Fibroblast of the aortic adventitia (primary cell): ENCODE data around the gene IL27RA. TPM values are rescaled to one million over a fixed set of nuclear protein-coding genes. Genes with fewer than 3 reads are reported as not detected.

Experiments used
- DNase-seq: peaks from one replicate; pipeline ENCODE4 v3.0.0-alpha.2; 2010; ENCODE audit warnings: low read depth
- H3K4me3 ChIP-seq: 2 replicates; pipeline ENCODE4 v1.5.1; 2011; ENCODE audit warnings: low read depth, mild to moderate bottlenecking, control low read depth, low read length, moderate library complexity
- total RNA-seq: library from RNA; depleted of rRNA; stranded (reverse); fragments of >200 nt; gene quantifications from 2 replicates; pipeline ENCODE4 v1.2.3, GENCODE V29; 2012; ENCODE audit warnings: low replicate concordance
- TF ChIP-seq, protein P1 (sequence below): IDR thresholded peaks from 2 replicates; pipeline ENCODE4 v1.5.1; 2011; ENCODE audit warnings: mild to moderate bottlenecking, low read length, control low read depth, inconsistent platforms; ENCODE audit not compliant: insufficient read depth

Gene IL27RA
- total RNA-seq, 1 donor: 0.63 TPM

- TF ChIP-seq, protein P1, sequence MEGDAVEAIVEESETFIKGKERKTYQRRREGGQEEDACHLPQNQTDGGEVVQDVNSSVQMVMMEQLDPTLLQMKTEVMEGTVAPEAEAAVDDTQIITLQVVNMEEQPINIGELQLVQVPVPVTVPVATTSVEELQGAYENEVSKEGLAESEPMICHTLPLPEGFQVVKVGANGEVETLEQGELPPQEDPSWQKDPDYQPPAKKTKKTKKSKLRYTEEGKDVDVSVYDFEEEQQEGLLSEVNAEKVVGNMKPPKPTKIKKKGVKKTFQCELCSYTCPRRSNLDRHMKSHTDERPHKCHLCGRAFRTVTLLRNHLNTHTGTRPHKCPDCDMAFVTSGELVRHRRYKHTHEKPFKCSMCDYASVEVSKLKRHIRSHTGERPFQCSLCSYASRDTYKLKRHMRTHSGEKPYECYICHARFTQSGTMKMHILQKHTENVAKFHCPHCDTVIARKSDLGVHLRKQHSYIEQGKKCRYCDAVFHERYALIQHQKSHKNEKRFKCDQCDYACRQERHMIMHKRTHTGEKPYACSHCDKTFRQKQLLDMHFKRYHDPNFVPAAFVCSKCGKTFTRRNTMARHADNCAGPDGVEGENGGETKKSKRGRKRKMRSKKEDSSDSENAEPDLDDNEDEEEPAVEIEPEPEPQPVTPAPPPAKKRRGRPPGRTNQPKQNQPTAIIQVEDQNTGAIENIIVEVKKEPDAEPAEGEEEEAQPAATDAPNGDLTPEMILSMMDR: no peak
These were observed 30.4 kb downstream of the IL27RA start, which contains the start of gene PALM3 for GRCh38 chr19:14061751-14062557. PALM3 (minus strand) TSS chr19:14062076; CDS start chr19:14061980, 96 bp downstream.

DNA sequence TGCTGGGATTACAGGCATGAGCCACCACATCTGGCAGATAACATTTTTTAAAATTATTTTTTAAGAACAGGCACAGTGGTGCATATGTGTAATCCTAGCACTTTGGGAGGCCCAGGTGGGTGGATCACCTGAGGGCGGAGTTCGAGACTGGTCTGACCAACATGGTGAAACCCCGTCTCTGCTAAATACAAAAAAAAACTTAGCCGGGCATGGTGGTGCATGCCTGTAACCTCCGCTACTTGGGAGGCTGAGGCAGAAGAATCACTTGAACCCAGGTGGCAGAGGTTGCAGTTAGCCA, 30.9 kb downstream of the IL27RA start:
- TF ChIP-seq, protein P1: no peak
- DNase-seq: no peak
- no peak overlapping the region for H3K4me3 ChIP-seq

More at GRCh38 chr19:14061751-14062557, 30.4 kb downstream of the IL27RA start, which contains the start of gene PALM3:
- no peak within 1 kb of the TSS for H3K4me3 ChIP-seq
- no peak for DNase-seq

DNA sequence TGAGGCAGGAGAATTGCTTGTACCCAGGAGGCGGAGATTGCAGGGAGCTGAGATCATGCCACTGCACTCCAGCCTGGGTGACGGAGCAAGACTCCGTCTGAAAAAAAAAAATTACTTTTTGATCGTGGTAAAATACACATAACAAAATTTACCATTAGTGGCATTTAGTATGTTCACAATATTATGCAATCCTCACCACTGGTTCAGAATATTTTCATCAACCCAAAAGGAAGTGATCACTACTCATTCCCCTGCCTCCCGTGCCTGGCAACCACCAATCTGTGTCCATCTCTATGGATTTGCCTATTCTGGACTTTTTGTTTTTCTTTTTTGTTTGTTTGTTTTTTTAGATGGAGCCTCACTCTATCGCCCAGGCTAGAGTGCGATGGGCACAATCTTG, 31.5 kb downstream of the IL27RA start:
- H3K4me3 ChIP-seq: no peak overlapping the region
- TF ChIP-seq, protein P1: no peak
- DNase-seq: no peak

- no peak for DNase-seq
- TF ChIP-seq, protein P1: no peak
These were observed 34.6 kb downstream of the IL27RA start for GRCh38 chr19:14066134-14066533.

GRCh38 chr19:14070268-14071050, 38.9 kb downstream of the IL27RA start:
- H3K4me3 ChIP-seq: no peak overlapping the region
- DNase-seq: no peak
- TF ChIP-seq, protein P1: no peak

More at GRCh38 chr19:14066134-14066533, 34.6 kb downstream of the IL27RA start:
- no peak overlapping the region for H3K4me3 ChIP-seq

- H3K4me3 ChIP-seq: peak within 1 kb of the TSS; percentile 80
- TF ChIP-seq, protein P1: peak; percentile 18
- peak; percentile 22 for DNase-seq
These were observed 41.1 kb downstream of the IL27RA start, which contains the start of gene MISP3 for GRCh38 chr19:14072535-14073260. MISP3 (plus strand) TSS chr19:14072786; CDS start chr19:14073310, 524 bp downstream.
